Neural cell (in vitro differentiated cells): ENCODE data around the gene MAGED1. TPM values are rescaled to one million over a fixed set of nuclear protein-coding genes. Genes with fewer than 3 reads are reported as not detected.
"Not testable (repeated sequence)": the region's sequence is repeated elsewhere in the genome, so short reads cannot be mapped to it uniquely, and the experiment has no call there.

ENCODE experiments used
- H2AFZ ChIP-seq: fragments of 200-600, 300-800 bp; sonication (generic), shearing (Covaris generic); 2 replicates; pipeline ENCODE4 v1.6.0; 2014; ENCODE audit warnings: low read depth, mild to moderate bottlenecking, antibody characterized with exemption, low read length, moderate library complexity
- H3F3A ChIP-seq: fragments of 200-600 bp; shearing (Covaris generic); 2 replicates; pipeline ENCODE4 v1.6.1; 2016; ENCODE audit warnings: mild to moderate bottlenecking, moderate library complexity, mixed read lengths, antibody characterized with exemption, low read length; ENCODE audit not compliant: insufficient read depth, poor library complexity, severe bottlenecking
- H3K27ac ChIP-seq: fragments of 200-600, 300-800 bp; sonication (generic), shearing (Covaris generic); 2 replicates; pipeline ENCODE4 v1.5.1; 2014; ENCODE audit warnings: mild to moderate bottlenecking, low read length, moderate library complexity
- H3K27me3 ChIP-seq: fragments of 300-800, 200-600 bp; sonication (generic), shearing (Covaris generic); 2 replicates; pipeline ENCODE4 v1.6.0; 2014; ENCODE audit warnings: mild to moderate bottlenecking, low read depth, low read length, moderate library complexity; ENCODE audit not compliant: insufficient read depth
- H3K36me3 ChIP-seq: fragments of 300-800, 200-600 bp; sonication (generic), shearing (Covaris generic); 2 replicates; pipeline ENCODE4 v1.5.1; 2014; ENCODE audit warnings: mild to moderate bottlenecking, antibody characterized with exemption, low read length, moderate library complexity; ENCODE audit not compliant: insufficient read depth
- H3K4me2 ChIP-seq: fragments of 300-800, 200-600 bp; sonication (generic), shearing (Covaris generic); 2 replicates; pipeline ENCODE4 v1.6.0; 2014; ENCODE audit warnings: mild to moderate bottlenecking, low read length
- H3K4me3 ChIP-seq: fragments of 300-800, 200-600 bp; sonication (generic), shearing (Covaris generic); 2 replicates; pipeline ENCODE4 v1.5.1; 2014; ENCODE audit warnings: mild to moderate bottlenecking, low read length, moderate library complexity
- H3K79me2 ChIP-seq: fragments of 200-600 bp; shearing (Covaris generic); replicated peaks from 2 replicates; pipeline ENCODE4 v1.6.0; 2014; ENCODE audit warnings: mild to moderate bottlenecking, low read length, moderate library complexity; ENCODE audit not compliant: insufficient read depth
- H3K9ac ChIP-seq: fragments of 300-800, 200-600 bp; sonication (generic), shearing (Covaris generic); 2 replicates; pipeline ENCODE4 v1.6.1; 2016; ENCODE audit warnings: mild to moderate bottlenecking, low read length, mixed read lengths
- H3K9me2 ChIP-seq: fragments of 200-600 bp; shearing (Covaris generic); 2 replicates; pipeline ENCODE4 v1.6.1; 2016; ENCODE audit warnings: mild to moderate bottlenecking, low read length, mixed read lengths; ENCODE audit not compliant: insufficient read depth
- H3K9me3 ChIP-seq: fragments of 200-600, 300-800 bp; sonication (generic), shearing (Covaris generic); 2 replicates; pipeline ENCODE4 v1.6.1; 2016; ENCODE audit warnings: mild to moderate bottlenecking, mixed run types, low read length, moderate library complexity, mixed read lengths
- H4K20me1 ChIP-seq: fragments of 200-600 bp; shearing (Covaris generic); 2 replicates; pipeline ENCODE4 v1.6.1; 2016; ENCODE audit warnings: mild to moderate bottlenecking, mixed run types; ENCODE audit not compliant: insufficient read depth
- CTCF ChIP-seq: fragments of 450-650 bp; IDR thresholded peaks from 2 replicates; pipeline ENCODE4 v1.5.1; 2014; ENCODE audit warnings: antibody characterized with exemption, mild to moderate bottlenecking, moderate library complexity; ENCODE audit not compliant: poor library complexity, severe bottlenecking
- EP300 ChIP-seq: fragments of 450-650 bp; conservative IDR thresholded peaks from 2 replicates; pipeline ENCODE4 v1.6.1; 2014; ENCODE audit warnings: antibody characterized with exemption, mild to moderate bottlenecking, moderate library complexity; ENCODE audit not compliant: poor library complexity, severe bottlenecking
- EZH2 ChIP-seq: fragments of 200-600, 300-800 bp; shearing (Covaris generic), sonication (generic); IDR thresholded peaks from 2 replicates; pipeline ENCODE4 v1.6.1; 2014; ENCODE audit warnings: antibody characterized with exemption, low read length, borderline replicate concordance, mild to moderate bottlenecking; ENCODE audit not compliant: insufficient read depth, poor library complexity, severe bottlenecking
- MXI1 ChIP-seq: fragments of 450-650 bp; conservative IDR thresholded peaks from 2 replicates; pipeline ENCODE4 v1.6.1; 2014; ENCODE audit warnings: antibody characterized with exemption, mild to moderate bottlenecking; ENCODE audit not compliant: poor library complexity, severe bottlenecking
- POLR2AphosphoS5 ChIP-seq: IDR thresholded peaks from 2 replicates; pipeline ENCODE4 v1.6.1; 2012
- RAD21 ChIP-seq: fragments of 450-650 bp; conservative IDR thresholded peaks from 2 replicates; pipeline ENCODE4 v1.6.1; 2014; ENCODE audit warnings: antibody characterized with exemption, mild to moderate bottlenecking, moderate library complexity
- REST ChIP-seq: IDR thresholded peaks from 2 replicates; pipeline ENCODE4 v1.6.1; 2012; ENCODE audit warnings: borderline replicate concordance
- SMC3 ChIP-seq: fragments of 450-650 bp; conservative IDR thresholded peaks from 2 replicates; pipeline ENCODE4 v1.6.1; 2014; ENCODE audit warnings: antibody characterized with exemption, mild to moderate bottlenecking, moderate library complexity; ENCODE audit not compliant: poor library complexity
- TAF1 ChIP-seq: IDR thresholded peaks from 2 replicates; pipeline ENCODE4 v1.6.1; 2012; ENCODE audit warnings: low read depth
- polyA plus RNA-seq: library from polyadenylated mRNA; depleted of rRNA; stranded (reverse); fragments of >200 nt; gene quantifications from 2 replicates; pipeline ENCODE4 v1.2.3, GENCODE V29; 2014

Gene MAGED1
- polyA plus RNA-seq, 1 donor from 2014 or later, result 378 TPM

- Histone ChIP-seq H3K9me3 (no peaks in the 10 kb centered on the region), H3K9me2 (no peaks in the 10 kb centered on the region), H2AFZ (no peak overlapping the region), H3K36me3 (no peaks in the 10 kb centered on the region), H3F3A (no peaks in the 10 kb centered on the region), H3K4me3 (no peak overlapping the region), H3K4me2 (no peak overlapping the region), H4K20me1 (no peaks in the 10 kb centered on the region), H3K9ac (no peak overlapping the region), H3K27me3 (no peaks in the 10 kb centered on the region), H3K79me2 (peaks cover 5% of the 10 kb centered on the region), H3K27ac (no peak overlapping the region)
- TF ChIP-seq RAD21, result no peak
- peak; percentile 19 for TF ChIP-seq POLR2AphosphoS5
Measured at GRCh38 chrX:51902510-51903050, 9.2 kb downstream of the MAGED1 start.

- not testable (repeated sequence) for H3K27me3 ChIP-seq, H3K27ac ChIP-seq, H2AFZ ChIP-seq, H3F3A ChIP-seq, H3K4me2 ChIP-seq, H3K9me3 ChIP-seq, H3K9ac ChIP-seq, H3K4me3 ChIP-seq, H4K20me1 ChIP-seq, H3K36me3 ChIP-seq, H3K79me2 ChIP-seq, H3K9me2 ChIP-seq
Measured at GRCh38 chrX:51905152-51905551, 11.7 kb downstream of the MAGED1 start.

GRCh38 chrX:51905711-51906110 lies 12.3 kb downstream of the MAGED1 start:
- Histone ChIP-seq H3F3A (no peaks in the 10 kb centered on the region), H3K9me3 (no peaks in the 10 kb centered on the region), H3K27ac (no peak overlapping the region), H3K36me3 (no peaks in the 10 kb centered on the region), H3K9ac (no peak overlapping the region), H4K20me1 (no peaks in the 10 kb centered on the region), H3K9me2 (no peaks in the 10 kb centered on the region), H3K27me3 (no peaks in the 10 kb centered on the region), H3K79me2 (no peaks in the 10 kb centered on the region), H3K4me3 (no peak overlapping the region), H2AFZ (no peak overlapping the region), H3K4me2 (no peak overlapping the region)
- no peak for TF ChIP-seq CTCF
- no peak for TF ChIP-seq SMC3
- TF ChIP-seq MXI1, result no peak
- no peak for TF ChIP-seq RAD21
- no peak for TF ChIP-seq EP300
- no peak for TF ChIP-seq EZH2
- no peak for TF ChIP-seq REST
- TF ChIP-seq TAF1, result no peak
- no peak for TF ChIP-seq POLR2AphosphoS5
